CD4-positive, CD25-positive, alpha-beta regulatory T cell (primary cell): ENCODE results near the gene ARHGAP8. TPM values are rescaled to one million over a fixed set of nuclear protein-coding genes. Genes with fewer than 3 reads are reported as not detected.

ENCODE experiments used
- ATAC-seq, 2 donors: fragments of 150-1000 bp; cut with Tn5 transposase; one replicate each; pipeline ENCODE4 v1.10.0; 2021; ENCODE audit warnings: low read depth in 2 of 2, moderate number of reproducible peaks in 2 of 2, moderate library complexity in 1 of 2
- DNase-seq, 3 donors: peaks; one replicate each; pipeline versions ENCODE4 v3.0.0 to v3.0.0-alpha.2; 2012 to 2022; ENCODE audit warnings: mixed read lengths in 1 of 3
- H3K27ac ChIP-seq: one replicate; pipeline ENCODE4 v1.7.0; 2013; ENCODE audit warnings: mild to moderate bottlenecking, low read length; ENCODE audit not compliant: insufficient read depth, poor library complexity, severe bottlenecking
- H3K27me3 ChIP-seq: one replicate; pipeline ENCODE4 v1.7.0; 2013; ENCODE audit warnings: low read length; ENCODE audit not compliant: control insufficient read depth, insufficient read depth
- H3K36me3 ChIP-seq: one replicate; pipeline ENCODE4 v1.7.0; 2013; ENCODE audit warnings: mild to moderate bottlenecking, low read length, moderate library complexity; ENCODE audit not compliant: control insufficient read depth, insufficient read depth
- H3K4me1 ChIP-seq: 2 replicates; pipeline ENCODE4 v1.7.0; 2013; ENCODE audit warnings: mild to moderate bottlenecking, low read length; ENCODE audit not compliant: insufficient read depth, control insufficient read depth, poor library complexity, severe bottlenecking
- H3K4me3 ChIP-seq: one replicate; pipeline ENCODE4 v1.7.0; 2013; ENCODE audit warnings: low read depth, mild to moderate bottlenecking, low read length, moderate library complexity
- H3K9me3 ChIP-seq, 2 experiments: 1 replicate in 1 of 2; 2 replicates in 1 of 2; pipeline ENCODE4 v1.7.0; 2013; ENCODE audit warnings: low read length in 2 of 2, mild to moderate bottlenecking in 1 of 2, moderate library complexity in 1 of 2; ENCODE audit not compliant: control insufficient read depth in 2 of 2
- H3K27ac Mint-ChIP-seq, 3 donors: one replicate each; pipeline ENCODE4 v1.8.0; 2020 to 2022; ENCODE audit warnings: mild to moderate bottlenecking in 3 of 3, mixed read lengths in 3 of 3, moderate library complexity in 2 of 3
- H3K27me3 Mint-ChIP-seq: one replicate; pipeline ENCODE4 v1.8.0; 2022; ENCODE audit warnings: mild to moderate bottlenecking, mixed read lengths
- H3K36me3 Mint-ChIP-seq: one replicate; pipeline ENCODE4 v1.8.0; 2020; ENCODE audit warnings: mixed read lengths
- H3K4me1 Mint-ChIP-seq, 4 donors: one replicate each; pipeline ENCODE4 v1.8.0; 2020 to 2022; ENCODE audit warnings: mixed read lengths in 4 of 4, mild to moderate bottlenecking in 1 of 4
- H3K4me3 Mint-ChIP-seq, 4 donors: one replicate each; pipeline ENCODE4 v1.8.0; 2020 to 2022; ENCODE audit warnings: mild to moderate bottlenecking in 4 of 4, mixed read lengths in 4 of 4, moderate library complexity in 3 of 4
- H3K9me3 Mint-ChIP-seq, 7 donors: one replicate each; pipeline ENCODE4 v1.8.0; 2020 to 2022; ENCODE audit warnings: mixed read lengths in 7 of 7, mild to moderate bottlenecking in 3 of 7, moderate library complexity in 2 of 7
- polyA plus RNA-seq, 4 donors: library from polyadenylated mRNA; unstranded; fragments of 300-500 nt; fragmentation: Illumina TruSeq; gene quantifications; one replicate each; pipeline ENCODE4 v1.2.3, GENCODE V29; 2021
- total RNA-seq: library from RNA; stranded (reverse); gene quantifications from one replicate; pipeline ENCODE4 v1.2.3, GENCODE V29; 2022

The ARHGAP8 gene
- total and polyA plus RNA-seq, 5 donors from 2014 or later = 0.18 to 2.6 (median 0.51) TPM; not detected in 1

GRCh38 chr22:44892243-44892642 is 139.9 kb downstream of the ARHGAP8 start:
- Mint-ChIP-seq H3K36me3 (no peaks in the 10 kb centered on the region), H3K4me3 (no peak overlapping the region), H3K4me1 (no peaks in the 10 kb centered on the region), H3K27me3 (peaks cover 9% of the 10 kb centered on the region), H3K27ac (no peak overlapping the region), H3K9me3 (peaks cover 0 to 1% (median 0%) of the 10 kb centered on the region in 7 donors)
- no peaks in the 10 kb centered on the region for H3K36me3 ChIP-seq
- no peaks in the 10 kb centered on the region for H3K9me3 ChIP-seq
- H3K4me1 ChIP-seq = no peaks in the 10 kb centered on the region
- H3K27me3 ChIP-seq = no peaks in the 10 kb centered on the region
- DNase-seq (no peak), ATAC-seq (no peak)
- H3K4me3 ChIP-seq = no peak overlapping the region
- no peak overlapping the region for H3K27ac ChIP-seq

GRCh38 chr22:44892803-44893730 is 140.7 kb downstream of the ARHGAP8 start:
- Mint-ChIP-seq H3K4me1 (no peaks in the 10 kb centered on the region), H3K36me3 (no peaks in the 10 kb centered on the region), H3K27me3 (peaks cover 4% of the 10 kb centered on the region), H3K4me3 (no peak overlapping the region), H3K27ac (no peak overlapping the region), H3K9me3 (peaks cover 0 to 1% (median 0%) of the 10 kb centered on the region in 7 donors)
- no peaks in the 10 kb centered on the region for H3K9me3 ChIP-seq
- no peaks in the 10 kb centered on the region for H3K36me3 ChIP-seq
- no peaks in the 10 kb centered on the region for H3K27me3 ChIP-seq
- no peak overlapping the region for H3K27ac ChIP-seq
- H3K4me1 ChIP-seq = no peaks in the 10 kb centered on the region
- ATAC-seq (no peak), DNase-seq (no peak)
- no peak overlapping the region for H3K4me3 ChIP-seq

GRCh38 chr22:44893731-44894080 is 141.3 kb downstream of the ARHGAP8 start:
- no peak for DNase-seq
- Histone ChIP-seq H3K36me3 (no peaks in the 10 kb centered on the region), H3K4me1 (no peaks in the 10 kb centered on the region), H3K27me3 (no peaks in the 10 kb centered on the region), H3K9me3 (no peaks in the 10 kb centered on the region), H3K4me3 (no peak overlapping the region), H3K27ac (no peak overlapping the region)
- Mint-ChIP-seq H3K27me3 (peaks cover 4% of the 10 kb centered on the region), H3K4me3 (no peak overlapping the region), H3K27ac (no peak overlapping the region), H3K36me3 (no peaks in the 10 kb centered on the region), H3K4me1 (no peaks in the 10 kb centered on the region), H3K9me3 (peaks cover 0 to 1% (median 0%) of the 10 kb centered on the region in 7 donors)
- ATAC-seq = no peak

GRCh38 chr22:44894321-44894720 is 141.9 kb downstream of the ARHGAP8 start:
- no peaks in the 10 kb centered on the region for H3K36me3 Mint-ChIP-seq
- H3K4me3 Mint-ChIP-seq = no peak overlapping the region
- Histone ChIP-seq H3K27me3 (no peaks in the 10 kb centered on the region), H3K36me3 (no peaks in the 10 kb centered on the region), H3K27ac (no peak overlapping the region), H3K4me1 (no peaks in the 10 kb centered on the region), H3K9me3 (no peaks in the 10 kb centered on the region), H3K4me3 (no peak overlapping the region)
- ATAC-seq (no peak), DNase-seq (no peak)
- peak overlapping the region in 1 of 3 donors; percentile 20 for H3K27ac Mint-ChIP-seq
- peaks cover 4% of the 10 kb centered on the region for H3K27me3 Mint-ChIP-seq
- H3K9me3 Mint-ChIP-seq = peaks cover 0 to 1% (median 0%) of the 10 kb centered on the region in 7 donors
- no peaks in the 10 kb centered on the region for H3K4me1 Mint-ChIP-seq

GRCh38 chr22:44894782-44895181 is 142.4 kb downstream of the ARHGAP8 start:
- Histone ChIP-seq H3K4me3 (no peak overlapping the region), H3K36me3 (no peaks in the 10 kb centered on the region), H3K9me3 (no peaks in the 10 kb centered on the region), H3K27me3 (no peaks in the 10 kb centered on the region), H3K4me1 (no peaks in the 10 kb centered on the region), H3K27ac (no peak overlapping the region)
- no peak for DNase-seq
- Mint-ChIP-seq H3K4me1 (no peaks in the 10 kb centered on the region), H3K36me3 (no peaks in the 10 kb centered on the region), H3K9me3 (peaks cover 0 to 1% (median 0%) of the 10 kb centered on the region in 7 donors), H3K27me3 (peaks cover 4% of the 10 kb centered on the region), H3K27ac (no peak overlapping the region), H3K4me3 (no peak overlapping the region)
- ATAC-seq = no peak

GRCh38 chr22:44895296-44896055 is 143.1 kb downstream of the ARHGAP8 start:
- Mint-ChIP-seq H3K27ac (no peak overlapping the region), H3K27me3 (peaks cover 8% of the 10 kb centered on the region), H3K9me3 (peaks cover 0 to 1% (median 0%) of the 10 kb centered on the region in 7 donors), H3K4me1 (no peaks in the 10 kb centered on the region), H3K4me3 (no peak overlapping the region), H3K36me3 (no peaks in the 10 kb centered on the region)
- Histone ChIP-seq H3K4me1 (no peaks in the 10 kb centered on the region), H3K4me3 (no peak overlapping the region), H3K27ac (no peak overlapping the region), H3K36me3 (no peaks in the 10 kb centered on the region), H3K27me3 (no peaks in the 10 kb centered on the region), H3K9me3 (no peaks in the 10 kb centered on the region)
- no peak for ATAC-seq
- DNase-seq = no peak

GRCh38 chr22:44898236-44898635 is 145.9 kb downstream of the ARHGAP8 start:
- Mint-ChIP-seq H3K36me3 (no peaks in the 10 kb centered on the region), H3K4me1 (no peaks in the 10 kb centered on the region), H3K4me3 (no peak overlapping the region), H3K27me3 (peaks cover 16% of the 10 kb centered on the region), H3K9me3 (peaks cover 0 to 3% (median 1%) of the 10 kb centered on the region in 7 donors), H3K27ac (no peak overlapping the region)
- H3K36me3 ChIP-seq = no peaks in the 10 kb centered on the region
- no peaks in the 10 kb centered on the region for H3K4me1 ChIP-seq
- H3K4me3 ChIP-seq = no peak overlapping the region
- no peak for DNase-seq
- H3K27me3 ChIP-seq = no peaks in the 10 kb centered on the region
- peaks cover 9 to 14% of the 10 kb centered on the region in 2 experiments for H3K9me3 ChIP-seq
- H3K27ac ChIP-seq = no peak overlapping the region
- no peak for ATAC-seq
